NCI-H2227 (cell line): Measurements from ENCODE around the gene RSPH3.
A peak's percentile ranks its signal among the peaks of the same experiment; 100 is the strongest.
"Not testable (repeated sequence)": the region's sequence is repeated elsewhere in the genome, so short reads cannot be mapped to it uniquely, and the experiment has no call there.

Source experiments
- DNase-seq: peaks from one replicate; lab custom pipeline; 2025; ENCODE audit not compliant: unreplicated experiment; lab: John Stamatoyannopoulos, UW

The RSPH3 gene

GRCh38 chr6:158999666-159000403 is at the start of gene RSPH3:
Gene RSPH3 (minus strand): TSS chr6:159000202. CDS start chr6:158999550, 652 bp downstream.
- DNase-seq: peak; percentile 96

GRCh38 chr6:159047891-159048685 is 48.1 kb upstream of the RSPH3 start:
- no peak for DNase-seq

DNA sequence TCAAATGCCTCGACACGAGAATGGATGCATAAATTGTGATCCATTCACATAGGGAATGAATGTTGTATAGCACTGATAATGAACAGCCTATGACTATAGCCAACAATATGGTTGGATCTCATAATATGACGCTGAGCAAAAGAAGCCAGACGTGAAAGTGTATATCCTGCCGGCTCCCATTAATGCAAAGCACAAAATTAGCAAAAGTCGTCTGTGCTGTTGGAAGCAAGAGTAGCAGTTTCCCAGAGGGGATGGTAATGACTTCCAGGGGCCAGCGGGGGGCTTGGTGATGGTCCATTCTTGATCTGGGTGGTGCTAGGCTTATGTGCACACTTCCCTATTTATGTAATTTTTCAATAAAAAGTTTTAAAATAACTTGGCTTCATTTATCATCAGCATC is 45.8 kb upstream of the RSPH3 start:
- no peak for DNase-seq

- DNase-seq: no peak
Measured at GRCh38 chr6:159044899-159045727, 45.1 kb upstream of the RSPH3 start, which contains the start of gene TAGAP. Gene TAGAP (minus strand): TSS chr6:159044991. CDS start chr6:159044146, 845 bp downstream.

GRCh38 chr6:159043947-159044346 is 43.9 kb upstream of the RSPH3 start:
- DNase-seq: no peak

DNA sequence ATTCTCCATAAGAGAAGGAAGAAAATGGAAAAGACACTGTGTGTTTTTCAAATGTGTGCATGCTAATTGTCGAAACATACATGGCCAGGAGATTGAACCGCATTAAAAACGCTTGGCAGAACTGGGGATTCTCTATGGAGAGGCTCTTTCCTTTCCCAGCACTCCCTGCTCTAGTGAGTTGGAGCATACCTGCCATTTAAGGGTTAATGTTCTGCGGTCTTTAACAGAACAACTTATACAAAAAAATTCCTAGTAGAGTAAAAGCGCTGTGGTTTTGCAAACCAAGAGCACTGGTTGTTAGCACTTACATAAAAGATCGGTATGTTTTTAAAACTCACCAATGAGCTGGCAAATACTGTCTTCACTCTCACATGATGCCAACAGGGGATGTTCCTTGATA is 43.2 kb upstream of the RSPH3 start:
- no peak for DNase-seq

DNA sequence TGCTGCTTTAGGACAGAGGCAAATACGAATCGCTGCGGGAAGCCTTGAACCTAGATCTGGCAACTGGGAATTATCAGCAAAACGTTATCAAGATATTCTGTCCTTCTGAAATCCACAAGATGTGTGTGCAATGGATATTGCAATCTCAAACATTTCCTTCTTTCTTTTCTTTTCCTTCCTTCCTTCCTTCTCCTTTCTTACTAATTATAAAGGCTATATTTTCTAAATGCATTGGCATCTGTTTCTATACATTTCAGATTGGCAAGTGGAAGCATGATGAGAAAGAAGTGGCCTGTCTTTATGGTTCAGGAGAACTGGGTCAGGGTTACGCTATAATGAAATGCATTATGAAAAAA is 42.8 kb upstream of the RSPH3 start:
- DNase-seq: no peak

DNA sequence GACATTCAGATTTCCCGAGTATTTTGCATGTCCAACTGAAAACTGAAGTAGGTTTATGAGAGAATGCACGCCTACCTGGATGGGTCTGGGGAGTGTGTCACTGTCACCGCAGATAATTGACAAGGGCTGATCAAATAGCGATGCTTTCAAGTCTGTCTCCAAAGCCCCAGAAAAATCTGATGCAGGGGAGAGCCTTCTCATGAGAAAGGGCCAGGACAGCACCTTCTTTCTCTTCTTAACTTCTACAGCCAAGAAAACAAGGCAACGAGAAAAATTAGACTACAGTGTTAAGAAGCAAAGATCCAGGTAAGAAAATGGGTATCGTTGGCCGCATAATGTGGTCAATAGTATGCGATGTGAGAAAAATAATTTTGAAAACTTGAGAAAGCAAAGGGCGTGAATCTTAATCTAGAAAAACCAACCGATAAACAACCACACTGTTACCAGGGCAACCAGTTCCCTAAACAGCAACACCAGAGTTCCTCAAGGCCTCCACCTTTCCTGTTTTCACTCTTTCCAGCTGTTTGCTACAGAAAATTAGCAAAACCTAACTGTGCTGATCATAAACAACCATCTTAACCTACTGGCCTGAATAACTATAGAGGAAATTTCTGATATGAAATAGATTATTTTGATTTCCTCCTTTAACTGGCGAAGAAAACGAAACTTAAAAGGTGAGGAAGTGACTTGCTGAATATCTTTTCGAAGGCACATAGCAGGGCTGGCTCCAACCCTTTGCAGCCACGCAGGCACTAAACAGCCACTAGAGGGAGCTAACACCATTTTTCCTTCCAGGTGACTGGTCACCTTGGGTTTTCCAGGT is 42.2 kb upstream of the RSPH3 start:
- DNase-seq: peak; percentile 67

GRCh38 chr6:159041181-159041580 is 41.2 kb upstream of the RSPH3 start:
- DNase-seq: no peak

GRCh38 chr6:159039885-159040258 is 39.9 kb upstream of the RSPH3 start:
- no peak for DNase-seq

DNA sequence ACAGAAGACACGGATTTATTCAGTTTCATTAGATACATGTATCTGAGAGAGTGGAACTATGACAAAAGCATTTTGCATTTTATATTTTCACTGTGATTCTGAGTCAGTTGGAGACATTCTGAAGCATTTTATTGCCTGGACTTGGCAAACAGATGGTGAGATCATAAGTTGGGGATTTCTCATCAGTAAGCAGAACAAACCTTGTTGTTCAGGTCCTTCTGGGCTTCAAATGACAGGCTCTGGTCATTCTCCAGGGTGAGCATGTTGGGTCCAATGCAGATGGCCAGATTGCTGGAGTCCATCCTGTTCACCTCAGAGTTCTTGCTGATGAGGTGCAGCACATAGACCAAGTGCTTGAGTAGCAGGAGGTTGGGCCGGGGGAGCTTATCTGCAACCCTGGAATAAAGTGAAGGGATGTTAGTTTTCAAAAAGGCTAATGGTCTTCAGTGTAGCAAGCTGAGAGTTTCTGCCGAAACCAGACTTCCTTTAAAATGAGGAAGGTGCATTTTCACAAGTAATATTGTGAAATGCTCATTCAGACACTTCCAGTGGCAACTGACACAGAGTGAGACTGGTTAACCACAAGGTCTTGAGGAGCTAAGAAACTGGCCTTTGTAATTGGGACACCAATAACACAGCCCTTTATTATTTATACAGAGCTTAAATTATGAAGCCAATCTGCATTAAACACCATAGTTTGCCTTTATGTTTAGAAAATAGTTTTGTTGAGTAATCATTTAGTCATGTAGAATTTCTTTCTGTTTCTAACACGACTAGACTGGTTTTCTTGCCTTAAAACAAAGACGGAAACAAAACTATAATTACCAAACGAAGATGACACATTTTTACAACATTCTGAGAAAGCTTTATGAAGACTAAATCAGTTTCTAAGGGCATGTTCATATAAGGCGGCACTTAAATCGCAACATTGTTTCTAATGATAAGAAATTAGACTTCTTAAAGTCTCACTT is 39.2 kb upstream of the RSPH3 start:
- DNase-seq: no peak

GRCh38 chr6:159038318-159038717 is 38.3 kb upstream of the RSPH3 start:
- DNase-seq: not testable (repeated sequence)

DNA sequence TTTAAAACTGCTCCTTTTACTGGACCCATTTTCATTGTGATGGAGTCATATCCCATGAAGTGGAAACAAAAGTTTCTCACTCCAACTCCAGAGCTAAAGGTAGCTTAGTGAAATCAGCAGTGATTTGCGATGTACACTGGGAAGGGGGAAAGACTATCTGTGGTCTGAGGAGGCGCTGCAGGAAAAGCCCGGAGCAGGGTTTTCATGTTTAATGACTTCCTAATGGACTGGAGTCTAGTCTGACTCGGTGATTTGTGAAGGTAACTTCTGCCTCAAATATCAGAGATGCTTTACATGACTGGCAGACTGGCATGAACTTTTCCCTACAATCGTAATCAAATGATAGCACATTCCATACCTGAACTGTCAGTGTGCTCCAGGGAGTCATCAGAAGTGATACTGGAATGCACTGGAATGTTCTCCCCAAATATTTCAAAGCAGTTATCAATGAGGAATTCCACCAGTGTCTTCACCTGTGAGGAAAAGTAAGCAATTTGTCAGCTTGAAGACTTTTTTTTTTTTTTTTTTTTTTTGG is 37.8 kb upstream of the RSPH3 start:
- no peak for DNase-seq

- no peak for DNase-seq
Measured at GRCh38 chr6:159036673-159037072, 36.7 kb upstream of the RSPH3 start.

- DNase-seq: no peak
Measured at GRCh38 chr6:159035891-159036290, 35.9 kb upstream of the RSPH3 start.

DNA sequence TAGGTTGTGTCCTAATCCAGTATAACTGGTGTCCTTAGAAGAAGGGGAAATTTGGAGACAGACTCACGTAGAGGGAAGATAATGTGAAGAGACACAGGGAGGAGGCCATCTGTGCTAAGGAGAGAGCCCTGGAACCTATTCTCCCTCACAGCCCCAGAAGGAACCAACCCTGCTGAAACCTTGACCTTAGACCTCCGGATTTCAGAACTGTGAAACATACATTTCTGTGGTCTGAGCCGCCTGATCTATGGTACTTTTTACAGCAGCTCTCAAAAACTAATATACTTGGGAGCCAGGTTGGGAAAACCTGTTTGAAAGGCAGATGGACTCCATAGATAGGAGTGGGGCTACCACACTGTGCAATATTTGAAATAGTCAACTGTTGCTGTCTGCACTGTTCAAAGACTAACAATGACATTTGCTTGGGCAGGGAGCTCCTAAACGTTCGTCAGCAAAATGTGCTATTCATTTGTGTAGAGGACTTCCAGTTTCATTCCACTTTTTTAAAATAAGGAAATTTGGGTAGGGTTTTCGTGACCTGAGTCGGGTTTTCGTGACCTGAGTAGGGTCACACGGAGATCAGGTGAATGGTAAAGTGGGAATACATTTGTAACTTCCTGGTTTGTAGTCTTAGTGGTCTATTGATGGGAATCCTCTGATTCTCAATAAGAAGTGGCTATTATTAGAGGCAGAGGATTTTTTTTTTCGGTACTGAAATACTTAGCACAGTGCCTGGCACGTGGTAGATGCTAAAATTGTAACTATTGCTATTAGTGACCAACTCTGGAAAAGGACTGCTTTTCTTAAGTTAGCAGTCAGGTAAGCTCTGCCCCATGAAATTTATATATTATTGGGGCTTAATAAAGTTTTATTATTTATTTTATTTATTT is 33.4 kb upstream of the RSPH3 start:
- DNase-seq: no peak

DNA sequence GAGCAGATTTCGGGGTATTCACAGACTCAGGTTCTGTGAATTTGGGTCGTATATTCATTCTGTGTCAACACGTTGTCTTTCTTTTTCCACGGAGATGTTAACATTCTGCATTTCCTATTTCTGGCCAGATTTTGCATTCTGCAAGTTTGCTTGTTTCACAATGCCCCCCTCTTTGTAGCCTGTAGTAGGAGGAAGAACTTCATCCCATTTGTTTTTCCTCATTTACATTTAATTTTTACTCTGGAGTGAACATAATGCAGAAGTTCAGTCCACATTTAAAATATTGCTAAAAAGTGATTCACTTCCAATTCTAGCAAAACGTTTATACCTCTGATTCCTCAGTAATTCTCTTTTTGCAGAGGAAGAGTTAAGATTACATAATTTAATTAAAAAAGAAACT is 31.8 kb upstream of the RSPH3 start:
- no peak for DNase-seq

GRCh38 chr6:159030168-159030567 is 30.2 kb upstream of the RSPH3 start:
- no peak for DNase-seq
